ENCODE data around the gene GTPBP4.

The GTPBP4 gene

GRCh38 chr10:987870-988666, at the start of gene GTPBP4:
GTPBP4 (plus strand) TSS chr10:988434; CDS start chr10:988480, 46 bp downstream.
- peak; percentile 90 to 93 for DNase-seq (ENCODE audit: low read depth in 1 of 2, low spot score in 1 of 2)

GRCh38 chr10:938941-939678, 49.1 kb upstream of the GTPBP4 start:
- DNase-seq (ENCODE audit: low read depth in 1 of 2, low spot score in 1 of 2), result no peak

DNA sequence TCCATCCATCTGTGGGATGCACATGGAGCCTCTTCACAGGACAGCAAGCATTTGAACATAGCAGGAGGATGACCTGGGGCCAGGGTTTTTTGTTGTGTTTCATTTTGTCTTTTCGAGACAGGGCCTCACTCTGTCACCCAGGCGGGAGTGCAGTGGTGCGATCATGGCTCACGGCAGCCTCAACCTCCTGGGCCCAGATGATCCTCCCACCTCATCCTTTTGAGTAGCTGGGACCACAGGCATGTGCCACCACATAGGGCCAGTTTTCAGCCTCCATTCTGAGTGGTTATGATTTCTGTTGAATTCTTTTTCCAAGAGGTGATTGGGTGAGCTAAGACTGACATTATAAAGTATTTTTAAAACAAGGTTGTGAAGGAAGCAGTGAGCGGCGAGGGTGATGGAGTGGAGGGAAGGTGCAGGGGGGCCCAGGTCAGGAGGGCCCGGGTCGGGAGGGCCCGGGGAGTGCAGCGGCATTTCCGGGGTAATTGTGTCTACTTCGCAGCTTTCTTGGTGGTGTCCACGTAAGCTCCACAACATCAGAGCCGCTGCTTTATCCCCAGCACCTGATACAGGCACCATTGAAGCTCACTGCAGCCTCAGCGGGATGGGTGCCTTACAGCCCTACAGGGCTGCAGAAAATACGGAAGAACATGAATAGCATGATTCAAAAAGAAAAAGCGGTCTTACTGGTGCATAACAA, 44.8 kb upstream of the GTPBP4 start:
- DNase-seq (ENCODE audit: low read depth in 1 of 2, low spot score in 1 of 2), result no peak

DNA sequence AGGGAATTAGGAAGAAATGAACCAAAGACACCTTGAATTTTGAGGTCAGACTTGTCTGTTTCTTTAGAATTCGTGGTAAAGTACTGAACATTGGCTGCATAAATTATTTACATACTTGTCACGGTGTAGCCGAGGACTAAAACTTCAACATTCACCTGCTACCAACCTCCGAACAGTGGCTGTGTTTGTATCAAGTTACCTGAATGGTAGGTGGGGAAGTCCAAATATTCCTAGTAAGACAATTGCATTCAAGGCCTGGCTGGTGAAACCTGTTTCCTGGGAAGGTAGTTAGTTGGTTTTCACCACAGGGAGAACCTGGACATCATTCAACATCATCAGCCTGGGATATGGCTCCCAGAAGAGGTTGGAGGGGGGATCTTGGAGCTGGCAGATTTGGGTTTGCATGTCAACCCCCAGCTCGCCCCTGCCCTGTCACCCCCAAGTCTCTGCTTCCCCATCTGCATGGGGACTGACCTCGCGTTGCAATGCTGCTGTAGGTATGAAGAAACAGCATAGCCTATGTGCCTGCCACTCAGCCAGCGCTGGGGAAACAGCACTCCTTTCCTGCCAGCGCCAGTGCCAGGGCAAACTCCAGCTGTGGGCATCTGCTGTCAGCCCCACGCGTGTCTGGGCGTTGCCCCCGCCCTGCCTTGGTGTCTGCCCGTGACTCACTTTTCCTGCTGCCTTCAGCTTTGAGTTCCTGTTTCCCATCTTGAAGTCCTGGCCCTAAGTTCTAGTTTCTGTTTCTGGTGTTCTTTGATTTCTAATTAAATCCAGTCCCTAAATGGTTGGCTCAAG, 44.0 kb upstream of the GTPBP4 start:
- DNase-seq (ENCODE audit: low read depth in 1 of 2, low spot score in 1 of 2), result no peak

DNA sequence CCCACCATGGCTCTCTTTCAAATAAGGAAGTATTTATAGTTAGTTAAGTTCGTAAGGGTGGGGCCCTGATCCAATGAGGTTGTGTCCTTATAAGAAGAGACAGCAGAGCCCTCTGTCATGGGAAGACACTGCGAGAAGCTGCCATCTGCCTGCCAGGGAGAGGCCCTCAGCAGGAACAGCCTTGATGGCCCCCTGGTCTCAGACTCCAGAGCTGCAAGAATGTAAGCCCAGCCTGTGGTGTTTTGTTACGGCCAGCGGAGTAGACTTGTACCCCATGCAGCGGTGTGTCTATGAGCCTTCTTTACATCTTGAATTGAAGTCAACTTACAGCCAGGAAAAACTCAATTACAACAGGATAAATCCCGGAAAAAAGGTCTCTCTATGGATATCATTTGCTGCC, 42.5 kb upstream of the GTPBP4 start:
- no peak for DNase-seq (ENCODE audit: low read depth in 1 of 2, low spot score in 1 of 2)

GRCh38 chr10:947051-947450, 41.2 kb upstream of the GTPBP4 start:
- no peak for DNase-seq (ENCODE audit: low read depth in 1 of 2, low spot score in 1 of 2)

DNA sequence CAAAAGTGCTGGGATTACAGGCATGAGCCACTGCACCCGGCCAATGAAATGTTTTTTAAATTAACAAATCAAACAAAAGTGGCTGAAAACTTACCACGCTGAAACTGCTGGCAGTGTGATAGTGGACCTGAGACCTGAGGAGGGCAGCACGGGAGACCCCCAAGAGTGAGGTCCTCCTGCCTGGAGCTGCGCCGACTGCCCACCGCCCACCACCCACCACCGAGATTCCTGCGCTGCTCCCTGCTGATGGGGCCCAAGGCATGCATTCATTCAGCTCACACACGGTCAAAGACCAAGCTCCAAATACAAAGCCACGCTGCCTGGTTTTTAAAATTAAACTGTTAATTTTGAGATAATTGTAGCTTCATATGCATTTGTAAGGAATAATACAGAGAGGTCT, 40.4 kb upstream of the GTPBP4 start:
- DNase-seq (ENCODE audit: low read depth in 1 of 2, low spot score in 1 of 2), result no peak

DNA sequence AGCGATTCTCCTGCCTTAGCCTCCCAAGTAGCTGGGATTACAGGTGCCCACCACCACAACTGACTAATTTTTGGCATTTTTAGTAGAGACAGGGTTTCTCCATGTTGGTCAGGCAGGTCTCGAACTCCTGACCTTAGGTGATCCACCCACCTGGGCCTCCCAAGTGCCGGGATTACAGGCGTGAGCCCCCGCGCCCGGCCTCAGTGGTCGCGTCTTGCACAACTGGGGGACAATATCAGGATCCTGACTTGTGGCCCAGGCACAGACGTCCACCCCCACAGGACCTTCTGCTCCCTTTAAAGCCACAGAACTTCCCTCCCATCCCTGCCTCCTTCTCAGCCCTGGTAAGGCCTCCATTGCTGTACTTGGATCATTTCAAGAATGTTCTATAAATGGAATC, 39.9 kb upstream of the GTPBP4 start:
- no peak for DNase-seq (ENCODE audit: low read depth in 1 of 2, low spot score in 1 of 2)

- DNase-seq (ENCODE audit: low read depth in 1 of 2, low spot score in 1 of 2), result no peak
These were observed 38.8 kb upstream of the GTPBP4 start for GRCh38 chr10:949446-949845.

GRCh38 chr10:953836-954235, 34.4 kb upstream of the GTPBP4 start:
- DNase-seq (ENCODE audit: low read depth in 1 of 2, low spot score in 1 of 2), result no peak

GRCh38 chr10:954396-954795, 33.8 kb upstream of the GTPBP4 start:
- no peak for DNase-seq (ENCODE audit: low read depth in 1 of 2, low spot score in 1 of 2)

GRCh38 chr10:955127-955819, 33.0 kb upstream of the GTPBP4 start:
- DNase-seq (ENCODE audit: low read depth in 1 of 2, low spot score in 1 of 2), result no peak

DNA sequence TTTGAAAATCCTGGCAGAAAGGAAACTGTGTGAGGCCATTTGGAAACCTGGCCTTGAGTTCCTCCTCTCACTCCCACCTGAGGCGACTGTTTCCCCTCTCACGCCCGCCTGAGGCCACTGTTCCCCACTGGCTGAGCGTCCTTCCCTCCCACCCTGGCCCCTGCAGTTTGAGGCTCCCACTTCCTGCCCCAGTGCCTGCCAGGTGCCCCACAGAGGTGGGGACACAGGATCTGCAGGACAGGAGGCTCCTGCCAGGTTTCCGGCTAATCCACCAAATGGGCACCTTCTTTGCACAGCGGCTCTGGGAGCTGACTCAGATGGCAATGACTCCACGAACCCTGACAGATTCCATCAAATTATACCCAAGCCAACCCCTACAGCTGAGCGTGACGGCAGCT, 32.4 kb upstream of the GTPBP4 start:
- no peak for DNase-seq (ENCODE audit: low read depth in 1 of 2, low spot score in 1 of 2)

DNA sequence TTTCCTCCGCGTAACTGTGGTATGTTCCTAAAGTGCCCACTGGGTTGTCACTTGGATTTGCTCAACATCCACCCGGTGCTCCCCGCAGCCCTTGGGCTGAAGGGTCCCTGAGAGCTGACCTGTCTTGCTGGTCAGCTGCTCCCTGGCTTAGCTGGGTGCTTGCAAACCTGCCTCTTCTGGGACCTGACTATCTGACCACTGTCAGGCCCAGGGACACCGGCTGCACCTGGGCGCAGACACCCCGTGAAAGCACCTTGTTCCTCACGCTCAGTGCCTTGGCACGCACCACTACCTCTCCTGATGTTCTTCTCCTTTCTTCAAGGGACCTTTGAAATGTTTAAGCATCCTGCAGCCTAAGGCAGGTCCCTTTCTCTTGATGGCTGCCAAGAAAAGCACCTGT, 30.1 kb upstream of the GTPBP4 start:
- no peak for DNase-seq (ENCODE audit: low read depth in 1 of 2, low spot score in 1 of 2)

- DNase-seq (ENCODE audit: low read depth in 1 of 2, low spot score in 1 of 2), result no peak
These were observed 29.4 kb upstream of the GTPBP4 start for GRCh38 chr10:958856-959255.

DNA sequence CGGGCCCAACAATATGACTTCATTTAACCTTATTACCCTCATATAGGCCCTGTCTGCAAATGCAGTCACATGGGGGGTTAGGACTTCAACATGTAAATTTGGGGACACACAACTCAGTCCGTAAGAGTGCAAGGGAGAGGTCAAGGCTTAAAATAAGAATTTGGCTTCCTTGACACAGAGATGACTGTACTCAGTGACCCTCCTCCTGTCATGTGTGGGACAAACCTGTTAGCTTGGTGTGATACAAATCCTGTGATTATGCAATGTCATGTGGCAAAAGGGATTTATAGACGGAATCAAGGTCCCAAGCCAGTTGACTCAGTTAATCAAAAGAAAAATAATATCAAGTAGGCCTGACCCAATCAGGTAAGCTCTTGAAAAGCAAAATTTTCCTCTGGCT, 25.9 kb upstream of the GTPBP4 start:
- no peak for DNase-seq (ENCODE audit: low read depth in 1 of 2, low spot score in 1 of 2)

- DNase-seq (ENCODE audit: low read depth in 1 of 2, low spot score in 1 of 2), result no peak
These were observed 25.0 kb upstream of the GTPBP4 start for GRCh38 chr10:963186-963585.

DNA sequence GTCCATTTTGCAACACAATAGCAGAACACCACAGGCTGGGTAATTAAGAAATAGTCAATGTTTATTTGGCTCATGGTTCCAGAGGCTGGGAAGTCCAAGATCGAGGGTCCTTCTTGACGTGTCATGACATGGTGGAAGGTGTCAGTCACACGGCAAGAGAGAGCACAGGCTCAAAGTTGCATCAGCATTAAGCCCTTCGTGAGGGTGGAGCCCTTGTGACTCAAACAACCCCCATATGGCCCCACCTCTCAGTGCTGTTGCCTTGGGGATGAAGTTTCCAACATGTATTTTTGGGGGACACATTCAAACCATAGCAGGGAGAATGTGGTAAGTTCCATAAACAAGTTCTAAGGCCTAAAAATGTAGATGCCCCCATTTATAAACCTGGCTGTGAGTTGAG, 24.6 kb upstream of the GTPBP4 start:
- DNase-seq (ENCODE audit: low read depth in 1 of 2, low spot score in 1 of 2), result no peak

DNA sequence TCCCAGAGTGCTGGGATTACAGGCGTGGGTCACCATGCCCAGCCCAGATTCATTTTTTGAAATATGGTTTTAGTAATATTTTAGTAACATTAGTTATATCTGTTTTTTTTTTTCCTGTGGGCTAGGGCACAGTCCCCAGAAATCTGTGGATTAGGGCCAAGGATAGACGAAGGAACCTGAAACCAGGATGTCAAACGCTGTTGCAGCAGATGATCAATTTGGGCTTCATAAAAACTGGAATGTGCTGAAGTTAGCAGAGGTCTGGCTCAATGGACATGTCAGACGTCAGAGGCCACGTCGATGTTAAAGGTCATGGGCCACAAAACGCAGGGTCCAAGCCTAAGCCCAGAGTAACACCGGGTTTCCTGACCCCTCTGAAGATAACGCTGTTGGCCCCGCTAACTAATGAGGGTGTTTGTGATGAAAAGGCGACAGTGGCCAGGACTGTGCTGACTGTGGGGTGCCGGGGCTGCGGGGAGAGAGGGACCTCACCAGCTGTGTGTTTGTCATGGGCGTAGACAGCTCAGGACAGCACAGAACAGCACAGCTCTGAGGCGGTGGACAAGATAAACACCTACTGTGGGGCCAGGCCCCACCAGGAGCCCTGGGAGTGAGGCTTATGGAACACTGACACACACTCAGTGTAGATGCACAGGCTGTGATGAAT, 23.8 kb upstream of the GTPBP4 start:
- DNase-seq (ENCODE audit: low read depth in 1 of 2, low spot score in 1 of 2), result no peak

GRCh38 chr10:964988-965417, 23.2 kb upstream of the GTPBP4 start:
- DNase-seq (ENCODE audit: low read depth in 1 of 2, low spot score in 1 of 2), result no peak
